ENCODE results near the gene TDO2.
"Not testable (repeated sequence)": the region's sequence is repeated elsewhere in the genome, so short reads cannot be mapped to it uniquely, and the experiment has no call there.

The TDO2 gene

DNA sequence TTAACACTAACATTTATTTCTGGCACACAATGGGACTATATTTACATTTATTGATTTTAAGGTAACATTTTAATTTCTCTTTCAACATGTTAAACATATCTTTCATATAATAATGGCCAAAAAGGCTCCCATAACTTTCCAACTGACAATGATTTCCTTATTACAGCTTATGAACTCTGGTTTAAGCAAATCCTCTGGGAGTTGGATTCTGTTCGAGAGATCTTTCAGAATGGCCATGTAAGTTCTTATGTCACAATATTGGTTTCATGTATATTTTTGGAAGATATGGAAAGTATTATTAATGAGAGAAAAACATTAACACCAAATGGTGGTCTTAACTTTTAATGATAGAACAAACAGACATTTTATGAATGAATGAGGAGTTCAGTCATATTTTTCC lies 4.1 kb downstream of the TDO2 start:
- no peak for DNase-seq (ENCODE audit: low spot score)

DNA sequence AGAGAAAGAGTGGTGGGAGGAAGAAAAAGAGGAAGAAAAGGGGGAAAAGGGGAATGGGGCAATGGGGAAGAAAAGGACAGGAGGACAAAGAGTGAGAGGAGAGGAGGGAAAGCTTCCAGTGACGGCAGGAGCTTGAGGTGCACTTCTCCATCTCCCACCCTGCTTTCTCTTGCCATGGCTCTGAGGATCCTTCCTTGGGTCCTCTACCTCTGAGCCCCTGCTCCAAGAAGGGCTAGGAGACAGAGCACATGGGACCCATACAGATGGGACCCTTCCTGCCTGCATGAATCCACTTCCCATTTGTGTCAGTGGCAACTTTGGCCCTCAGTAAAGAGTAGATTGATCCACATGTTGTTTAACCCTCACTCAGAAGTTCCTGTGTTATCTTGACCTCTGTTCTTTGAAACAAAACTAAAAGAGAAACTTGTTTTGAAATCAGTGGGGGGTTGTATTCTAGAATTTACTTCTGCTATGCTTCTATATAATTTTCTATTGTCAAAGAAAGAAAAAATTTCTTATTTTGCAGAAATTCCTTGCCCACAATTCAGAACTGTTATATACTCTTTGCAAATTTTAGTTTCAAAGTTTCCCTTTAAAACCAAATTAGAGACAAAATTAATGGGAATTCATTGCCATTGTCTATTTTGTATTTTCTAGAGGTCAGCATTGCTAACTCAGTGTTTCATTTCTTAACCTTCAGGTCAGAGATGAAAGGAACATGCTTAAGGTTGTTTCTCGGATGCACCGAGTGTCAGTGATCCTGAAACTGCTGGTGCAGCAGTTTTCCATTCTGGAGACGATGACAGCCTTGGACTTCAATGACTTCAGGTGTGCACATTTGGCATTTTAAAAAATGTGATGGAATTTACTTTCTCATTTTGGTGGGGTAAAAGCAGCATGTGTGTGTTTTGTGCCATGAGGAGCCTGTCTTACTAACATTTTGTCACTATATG lies 5.0 kb downstream of the TDO2 start:
- DNase-seq (ENCODE audit: low spot score) = no peak

GRCh38 chr4:155909615-155910226 lies 6.2 kb downstream of the TDO2 start:
- DNase-seq (ENCODE audit: low spot score) = no peak

GRCh38 chr4:155911905-155912304 lies 8.4 kb downstream of the TDO2 start:
- DNase-seq (ENCODE audit: low spot score) = no peak

DNA sequence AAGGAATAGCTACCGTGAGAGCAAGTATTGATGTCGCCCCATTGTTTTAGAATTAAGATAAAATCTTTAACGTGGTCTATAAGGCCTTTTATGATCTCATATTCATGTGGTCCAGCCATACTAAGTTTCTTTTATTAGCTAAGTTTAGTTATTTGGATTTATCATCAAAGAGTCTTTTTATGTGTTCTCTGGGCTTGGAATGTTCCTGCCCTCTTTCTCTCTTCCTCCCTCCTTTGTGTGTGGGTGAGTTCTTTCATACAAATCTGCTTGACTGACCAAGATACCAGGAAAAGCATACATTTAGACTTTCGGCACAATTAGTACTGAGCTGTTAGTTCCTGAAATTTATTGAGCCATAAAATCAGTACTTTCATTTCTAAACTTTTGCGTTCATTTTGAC lies 11.3 kb downstream of the TDO2 start:
- no peak for DNase-seq (ENCODE audit: low spot score)

DNA sequence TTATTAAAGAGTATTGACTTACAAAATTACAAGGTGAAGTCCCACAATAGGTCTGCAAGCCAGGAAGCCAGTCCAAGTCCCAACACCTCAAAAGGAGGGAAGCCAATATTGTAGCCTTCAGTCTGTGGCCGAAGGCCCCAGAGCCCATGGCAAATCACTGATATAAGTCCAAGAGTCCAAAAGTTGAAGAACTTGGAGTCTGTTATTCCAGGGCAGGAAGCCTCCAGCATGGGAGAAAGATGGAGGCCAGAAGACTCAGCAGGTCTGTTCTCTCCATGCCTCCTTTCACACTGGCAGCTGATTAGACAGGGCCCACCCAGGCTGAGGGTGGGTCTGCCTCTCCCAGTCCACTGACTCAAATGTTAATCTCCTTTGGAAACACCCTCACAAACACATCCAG lies 18.1 kb downstream of the TDO2 start:
- no peak for DNase-seq (ENCODE audit: low spot score)

- no peak for DNase-seq (ENCODE audit: low spot score)
Observed at GRCh38 chr4:155924637-155925036, 21.1 kb downstream of the TDO2 start.

DNA sequence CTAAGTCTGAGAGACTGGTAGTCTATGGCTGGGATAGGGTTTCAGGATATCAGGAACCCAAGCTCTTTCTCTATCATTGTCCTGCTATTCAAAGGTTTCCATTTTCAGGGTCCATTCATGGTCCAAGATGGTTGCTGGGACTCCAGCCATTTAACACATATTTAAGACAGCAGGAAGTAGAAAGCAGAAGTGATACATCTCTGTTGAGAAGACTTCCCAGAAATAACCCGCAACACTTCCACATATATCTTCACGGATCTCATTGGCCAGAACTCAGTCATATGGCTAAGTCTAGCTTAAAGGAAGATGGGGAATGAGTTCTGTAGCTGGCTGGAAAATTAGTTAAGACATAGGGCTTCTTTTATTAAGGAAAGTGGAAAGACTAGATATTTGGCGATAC lies 26.3 kb downstream of the TDO2 start:
- DNase-seq (ENCODE audit: low spot score) = no peak

DNA sequence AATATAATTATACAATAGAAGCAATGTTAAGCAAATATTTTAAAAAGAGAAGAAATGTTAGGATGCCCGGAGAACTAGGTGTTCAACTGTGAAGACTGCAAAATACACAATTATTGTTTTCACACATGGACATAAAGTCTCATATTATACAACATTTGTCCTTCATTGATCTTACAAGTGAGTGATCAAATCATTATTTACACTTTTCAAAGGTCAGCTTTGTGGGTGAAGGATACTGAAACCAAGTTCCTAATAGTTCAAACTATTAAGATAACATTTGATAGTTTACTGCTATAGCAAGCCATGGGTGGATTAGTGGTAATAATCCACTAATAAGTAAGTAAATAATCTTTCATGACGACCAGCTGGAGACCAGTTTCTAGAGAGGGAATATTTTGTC lies 26.8 kb downstream of the TDO2 start:
- DNase-seq (ENCODE audit: low spot score) = no peak

GRCh38 chr4:155931634-155932033 lies 28.1 kb downstream of the TDO2 start:
- no peak for DNase-seq (ENCODE audit: low spot score)

- not testable (repeated sequence) for DNase-seq (ENCODE audit: low spot score)
Observed at GRCh38 chr4:155934634-155935033, 31.1 kb downstream of the TDO2 start.

DNA sequence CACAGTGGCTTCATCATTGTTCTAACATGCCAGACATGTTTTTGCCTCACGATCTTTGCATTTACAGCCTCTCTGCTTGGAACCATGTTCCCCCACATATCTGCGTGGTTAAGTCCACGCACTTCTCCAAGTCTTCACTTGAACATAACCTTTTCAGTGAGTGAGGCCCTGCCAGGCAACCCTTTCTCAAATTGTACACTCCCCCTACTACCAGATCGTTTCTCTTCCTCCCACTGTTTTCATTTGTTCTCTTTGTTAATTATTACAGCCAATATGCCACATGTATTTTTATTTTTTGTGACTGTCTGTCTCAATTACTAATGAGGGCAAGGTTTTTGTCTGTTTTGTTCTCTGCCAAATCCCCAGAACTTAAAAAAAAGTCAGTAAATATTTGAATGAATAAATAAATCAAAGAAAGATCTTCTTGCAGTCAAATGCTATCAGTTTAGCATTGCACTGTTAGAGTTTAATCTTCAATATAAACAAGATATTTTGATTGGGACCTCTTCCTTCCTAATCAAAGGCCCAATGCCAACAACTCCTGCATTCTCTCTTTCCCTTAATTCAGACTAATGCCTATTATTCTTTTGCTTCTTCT lies 32.0 kb downstream of the TDO2 start:
- no peak for DNase-seq (ENCODE audit: low spot score)

GRCh38 chr4:155941085-155941790 lies 37.7 kb downstream of the TDO2 start:
- no peak for DNase-seq (ENCODE audit: low spot score)

GRCh38 chr4:155941820-155942219 lies 38.3 kb downstream of the TDO2 start:
- DNase-seq (ENCODE audit: low spot score) = no peak

DNA sequence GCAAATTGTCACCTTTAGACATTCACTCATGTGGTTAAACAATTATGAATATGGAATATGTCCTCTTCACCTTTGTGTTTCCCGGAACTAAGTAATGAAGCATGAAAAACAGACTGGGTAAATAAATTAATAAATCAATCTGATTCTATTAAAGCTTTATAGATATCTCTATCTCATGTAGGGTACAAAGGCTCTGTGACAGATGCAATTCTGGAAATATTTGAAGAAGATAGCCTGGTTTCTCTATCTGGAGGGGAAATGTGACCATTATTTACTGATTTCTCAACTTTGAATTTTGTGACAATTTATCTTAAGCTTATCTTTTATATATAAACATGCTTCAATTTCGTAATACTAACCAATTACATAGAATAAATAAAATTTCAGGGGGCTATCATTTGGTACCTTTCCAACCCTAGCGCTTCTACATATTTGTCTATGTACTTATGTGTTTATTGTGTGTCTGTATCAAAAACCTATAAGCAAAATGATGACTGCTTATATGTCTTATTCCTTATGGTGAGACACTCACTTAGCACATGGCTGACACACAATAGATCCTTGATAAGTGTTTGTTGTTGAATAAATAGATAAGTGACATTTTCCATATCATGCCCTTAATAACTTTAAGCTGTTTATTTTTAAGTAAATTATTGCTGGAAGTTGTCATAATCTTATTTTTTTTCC lies 40.3 kb downstream of the TDO2 start:
- no peak for DNase-seq (ENCODE audit: low spot score)

- no peak for DNase-seq (ENCODE audit: low spot score)
Observed at GRCh38 chr4:155944516-155944915, 41.0 kb downstream of the TDO2 start.

DNA sequence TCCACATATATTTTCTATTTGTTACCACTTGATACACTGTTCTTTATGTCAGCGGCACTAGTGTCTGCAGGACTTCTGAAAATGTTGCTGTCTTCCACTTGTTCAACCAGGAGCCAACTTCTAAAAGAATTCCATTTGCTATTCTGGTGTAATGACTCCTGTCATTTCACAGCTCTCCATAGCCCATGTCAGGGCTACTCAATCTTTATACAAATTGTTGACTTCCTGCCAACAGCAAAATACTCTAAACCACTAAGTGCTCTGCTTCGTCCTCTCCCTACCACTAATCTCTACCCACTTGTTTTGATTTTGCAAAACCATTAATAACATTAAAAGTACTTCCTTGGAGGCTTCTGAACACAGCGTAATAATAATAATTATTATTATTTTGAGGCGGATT lies 43.0 kb downstream of the TDO2 start:
- DNase-seq (ENCODE audit: low spot score) = no peak

DNA sequence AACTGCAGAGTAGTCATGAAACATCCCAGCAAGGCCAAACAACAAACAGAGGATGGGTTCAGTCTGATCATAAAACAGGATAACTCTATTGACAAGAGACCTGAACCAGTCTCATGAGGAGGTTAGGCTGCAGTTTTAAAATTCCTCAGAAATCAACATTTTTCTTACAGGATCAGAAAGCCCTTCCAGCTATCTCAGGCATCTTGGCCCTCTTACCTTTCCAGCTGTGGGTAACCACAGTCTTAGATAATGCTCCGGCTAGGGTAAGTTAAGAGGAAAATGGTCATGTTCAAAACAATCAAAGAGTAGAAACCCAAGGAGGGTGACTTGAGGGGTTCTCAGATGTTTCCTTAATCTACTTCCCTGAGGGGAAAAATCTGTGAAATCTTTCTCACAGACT lies 45.0 kb downstream of the TDO2 start:
- no peak for DNase-seq (ENCODE audit: low spot score)

DNA sequence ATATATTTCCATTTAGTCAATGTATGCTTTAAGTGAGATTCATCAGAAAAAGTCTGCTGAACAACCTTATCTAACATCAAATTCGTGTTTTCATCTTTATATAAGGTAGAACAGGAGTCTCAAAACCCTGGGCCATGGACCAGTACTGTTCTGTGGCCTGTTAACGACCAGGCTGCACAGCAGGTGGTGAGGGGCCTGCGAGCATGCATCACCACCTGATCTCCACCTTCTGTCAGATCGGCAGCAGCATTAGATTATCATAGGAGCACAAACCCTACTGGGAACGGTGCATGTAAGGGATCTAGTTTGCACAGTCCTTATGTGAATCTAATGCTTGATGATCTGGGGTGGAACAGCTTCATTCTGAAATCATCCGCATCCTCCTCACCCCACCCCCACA lies 47.0 kb downstream of the TDO2 start:
- no peak for DNase-seq (ENCODE audit: low spot score)

- no peak for DNase-seq (ENCODE audit: low spot score)
Observed at GRCh38 chr4:155952501-155952901, 49.0 kb downstream of the TDO2 start.

All from SK-N-DZ (cell line).